Common myeloid progenitor, CD34-positive (primary cell): Measurements from ENCODE around the gene AFAP1L2.

Experiments used
- CTCF ChIA-PET: fragments of 350-600 bp; sonication (Branson Sonifier 250); formaldehyde crosslinking; loops from one replicate; lab custom pipeline; 2021; ENCODE audit warnings: antibody characterized with exemption; lab: Charles Lee
- POLR2A ChIA-PET: fragments of 350-600 bp; sonication (Branson Sonifier 250); formaldehyde crosslinking; loops from one replicate; lab custom pipeline; 2021; ENCODE audit warnings: antibody characterized with exemption; lab: Charles Lee
- DNase-seq, 3 donors: peaks; one replicate each; pipeline versions ENCODE4 v3.0.0 to v3.0.0-alpha.2; 2013
- H3K27ac ChIP-seq, 2 experiments: 1 replicate in 1 of 2; 2 replicates in 1 of 2; pipeline ENCODE4 v1.7.0; 2013; ENCODE audit warnings: inconsistent platforms in 2 of 2, low read length in 2 of 2, mild to moderate bottlenecking in 2 of 2, low read depth in 1 of 2, moderate library complexity in 1 of 2; ENCODE audit not compliant: severe bottlenecking in 2 of 2, insufficient read depth in 1 of 2, poor library complexity in 1 of 2
- H3K27me3 ChIP-seq, 5 experiments: replicated peaks in 2 of 5; 1 replicate in 3 of 5; 2 replicates in 2 of 5; pipeline versions ENCODE4 v1.6.1 to v1.7.0; 2013; ENCODE audit warnings: low read length in 4 of 5, mild to moderate bottlenecking in 2 of 5, moderate library complexity in 2 of 5, inconsistent platforms in 1 of 5; ENCODE audit not compliant: insufficient read depth in 5 of 5, control insufficient read depth in 4 of 5
- H3K36me3 ChIP-seq, 4 experiments: 1 replicate in 2 of 4; 2 replicates in 2 of 4; pipeline versions ENCODE4 v1.6.1 to v1.7.0; 2013; ENCODE audit warnings: low read length in 3 of 4, control low read depth in 1 of 4, mild to moderate bottlenecking in 1 of 4; ENCODE audit not compliant: control insufficient read depth in 4 of 4, insufficient read depth in 4 of 4
- H3K4me1 ChIP-seq, 4 experiments: 1 replicate in 3 of 4; 2 replicates in 1 of 4; pipeline versions ENCODE4 v1.6.1 to v1.7.1; 2013; ENCODE audit warnings: low read length in 3 of 4, mild to moderate bottlenecking in 3 of 4, control low read depth in 1 of 4, inconsistent platforms in 1 of 4, moderate library complexity in 1 of 4; ENCODE audit not compliant: control insufficient read depth in 4 of 4, insufficient read depth in 4 of 4; ENCODE audit errors: control extremely low read depth in 1 of 4
- H3K4me3 ChIP-seq, 7 experiments: 1 replicate in 4 of 7; 2 replicates in 3 of 7; pipeline versions ENCODE4 v1.5.1 to v1.7.0; 2013; ENCODE audit warnings: mild to moderate bottlenecking in 7 of 7, low read length in 6 of 7, moderate library complexity in 6 of 7, inconsistent platforms in 2 of 7, low read depth in 2 of 7, control low read depth in 1 of 7; ENCODE audit not compliant: insufficient read depth in 4 of 7, control insufficient read depth in 1 of 7; ENCODE audit errors: extremely low read depth in 1 of 7
- H3K9me3 ChIP-seq, 5 experiments: 1 replicate in 4 of 5; 2 replicates in 1 of 5; pipeline versions ENCODE4 v1.6.1 to v1.7.1; 2013; ENCODE audit warnings: low read length in 4 of 5, mild to moderate bottlenecking in 2 of 5, inconsistent platforms in 1 of 5, low read depth in 1 of 5, moderate library complexity in 1 of 5; ENCODE audit not compliant: control insufficient read depth in 4 of 5, insufficient read depth in 2 of 5; ENCODE audit errors: control extremely low read depth in 1 of 5
- WGBS: methylation state at CpG from one replicate; pipeline ENCODE4 v1.1.5; 2013; ENCODE audit not compliant: insufficient coverage; 5-methylcytosine and 5-hydroxymethylcytosine counted together

AFAP1L2 gene

GRCh38 chr10:114258274-114258840, 145.9 kb downstream of the AFAP1L2 start:
- 100% methylated on average over 1 of the region's 5 CpGs for WGBS
- Histone ChIP-seq H3K4me3 (no peak overlapping the region), H3K27me3 (no peaks in the 10 kb centered on the region), H3K27ac (no peak overlapping the region), H3K4me1 (peaks cover 0 to 2% (median 0%) of the 10 kb centered on the region in 4 experiments), H3K9me3 (no peaks in the 10 kb centered on the region), H3K36me3 (peaks cover 0 to 5% (median 0%) of the 10 kb centered on the region in 4 experiments)
- POLR2A ChIA-PET, result interaction anchor here (1.0 kb wide), 1 partner anchor 13 kb away, joined by 4 read pairs; no protein-coding TSS in a partner anchor
- CTCF ChIA-PET, result interaction anchor here (1.0 kb wide), 2 partner anchors 9 to 46 kb away, joined by 3 read pairs; no protein-coding TSS in a partner anchor
- peak; percentile 25 to 64 (median 29) for DNase-seq

GRCh38 chr10:114257498-114257897, 146.8 kb downstream of the AFAP1L2 start:
- POLR2A ChIA-PET, result interaction anchor here (1.0 kb wide), 1 partner anchor 14 kb away, joined by 4 read pairs; no protein-coding TSS in a partner anchor
- Histone ChIP-seq H3K4me1 (peaks cover 0 to 2% (median 0%) of the 10 kb centered on the region in 4 experiments), H3K4me3 (no peak overlapping the region), H3K27me3 (no peaks in the 10 kb centered on the region), H3K27ac (no peak overlapping the region), H3K9me3 (no peaks in the 10 kb centered on the region), H3K36me3 (peaks cover 0 to 5% (median 0%) of the 10 kb centered on the region in 4 experiments)
- CTCF ChIA-PET, result no interaction called here
- WGBS, result 96% methylated on average over 3 of the region's 3 CpGs
- DNase-seq, result no peak

GRCh38 chr10:114256822-114257221, 147.5 kb downstream of the AFAP1L2 start:
- DNase-seq, result no peak
- H3K36me3 ChIP-seq, result peaks cover 0 to 5% (median 0%) of the 10 kb centered on the region in 4 experiments
- no peaks in the 10 kb centered on the region for H3K9me3 ChIP-seq
- H3K27ac ChIP-seq, result no peak overlapping the region
- H3K27me3 ChIP-seq, result no peaks in the 10 kb centered on the region
- H3K4me3 ChIP-seq, result no peak overlapping the region
- WGBS, result 100% methylated on average over 1 of the region's 3 CpGs
- CTCF ChIA-PET, result no interaction called here
- peaks cover 0 to 2% (median 0%) of the 10 kb centered on the region in 4 experiments for H3K4me1 ChIP-seq
- POLR2A ChIA-PET, result no interaction called here

- POLR2A ChIA-PET, result no interaction called here
- Histone ChIP-seq H3K4me3 (no peak overlapping the region), H3K36me3 (peaks cover 0 to 5% (median 0%) of the 10 kb centered on the region in 4 experiments), H3K4me1 (peaks cover 0 to 2% (median 0%) of the 10 kb centered on the region in 4 experiments), H3K9me3 (no peaks in the 10 kb centered on the region), H3K27ac (no peak overlapping the region), H3K27me3 (no peaks in the 10 kb centered on the region)
- DNase-seq, result no peak
- 92% methylated on average over 11 of the region's 12 CpGs for WGBS
- CTCF ChIA-PET, result no interaction called here
These were observed 148.1 kb downstream of the AFAP1L2 start for GRCh38 chr10:114256008-114256765.

- no peaks in the 10 kb centered on the region for H3K9me3 ChIP-seq
- H3K36me3 ChIP-seq, result peaks cover 0 to 5% (median 0%) of the 10 kb centered on the region in 4 experiments
- H3K27me3 ChIP-seq, result no peaks in the 10 kb centered on the region
- CTCF ChIA-PET, result no interaction called here
- H3K4me1 ChIP-seq, result peaks cover 0 to 2% (median 0%) of the 10 kb centered on the region in 4 experiments
- H3K27ac ChIP-seq, result no peak overlapping the region
- DNase-seq, result no peak
- WGBS, result no CpG with 5 or more reads among the region's 1 CpG
- H3K4me3 ChIP-seq, result no peak overlapping the region
- POLR2A ChIA-PET, result no interaction called here
These were observed 149.1 kb downstream of the AFAP1L2 start for GRCh38 chr10:114255227-114255626.

- ChIA-PET POLR2A (no interaction called here), CTCF (no interaction called here)
- Histone ChIP-seq H3K36me3 (peaks cover 0 to 5% (median 0%) of the 10 kb centered on the region in 4 experiments), H3K9me3 (no peaks in the 10 kb centered on the region), H3K4me1 (no peaks in the 10 kb centered on the region), H3K27ac (no peak overlapping the region), H3K4me3 (no peak overlapping the region), H3K27me3 (no peaks in the 10 kb centered on the region)
- DNase-seq, result peak in 2 of 3 donors; percentile 12 to 35
- WGBS, result 100% methylated on average over 3 of the region's 7 CpGs
These were observed 151.4 kb downstream of the AFAP1L2 start for GRCh38 chr10:114252883-114253282.

- H3K4me3 ChIP-seq, result no peak overlapping the region
- no peak overlapping the region for H3K27ac ChIP-seq
- H3K36me3 ChIP-seq, result peaks cover 0 to 5% (median 0%) of the 10 kb centered on the region in 4 experiments
- ChIA-PET CTCF (interaction anchor here (1.1 kb wide), 1 partner anchor 11 kb away, joined by 3 read pairs; no protein-coding TSS in a partner anchor), POLR2A (no interaction called here)
- DNase-seq, result no peak
- H3K4me1 ChIP-seq, result no peaks in the 10 kb centered on the region
- 96% methylated on average over 4 of the region's 5 CpGs for WGBS
- no peaks in the 10 kb centered on the region for H3K9me3 ChIP-seq
- no peaks in the 10 kb centered on the region for H3K27me3 ChIP-seq
These were observed 152.2 kb downstream of the AFAP1L2 start for GRCh38 chr10:114252092-114252491.
